Neural cell (in vitro differentiated cells): ENCODE results near the gene GLT8D1. TPM values are rescaled to one million over a fixed set of nuclear protein-coding genes. Genes with fewer than 3 reads are reported as not detected.

Experiments used
- H2AFZ ChIP-seq: fragments of 200-600, 300-800 bp; sonication (generic), shearing (Covaris generic); 2 replicates; pipeline ENCODE4 v1.6.0; 2014; ENCODE audit warnings: low read depth, mild to moderate bottlenecking, antibody characterized with exemption, low read length, moderate library complexity
- H3F3A ChIP-seq: fragments of 200-600 bp; shearing (Covaris generic); 2 replicates; pipeline ENCODE4 v1.6.1; 2016; ENCODE audit warnings: mild to moderate bottlenecking, moderate library complexity, mixed read lengths, antibody characterized with exemption, low read length; ENCODE audit not compliant: insufficient read depth, poor library complexity, severe bottlenecking
- H3K27ac ChIP-seq: fragments of 200-600, 300-800 bp; sonication (generic), shearing (Covaris generic); 2 replicates; pipeline ENCODE4 v1.5.1; 2014; ENCODE audit warnings: mild to moderate bottlenecking, low read length, moderate library complexity
- H3K27me3 ChIP-seq: fragments of 300-800, 200-600 bp; sonication (generic), shearing (Covaris generic); 2 replicates; pipeline ENCODE4 v1.6.0; 2014; ENCODE audit warnings: mild to moderate bottlenecking, low read depth, low read length, moderate library complexity; ENCODE audit not compliant: insufficient read depth
- H3K36me3 ChIP-seq: fragments of 300-800, 200-600 bp; sonication (generic), shearing (Covaris generic); 2 replicates; pipeline ENCODE4 v1.5.1; 2014; ENCODE audit warnings: mild to moderate bottlenecking, antibody characterized with exemption, low read length, moderate library complexity; ENCODE audit not compliant: insufficient read depth
- H3K4me2 ChIP-seq: fragments of 300-800, 200-600 bp; sonication (generic), shearing (Covaris generic); 2 replicates; pipeline ENCODE4 v1.6.0; 2014; ENCODE audit warnings: mild to moderate bottlenecking, low read length
- H3K4me3 ChIP-seq: fragments of 300-800, 200-600 bp; sonication (generic), shearing (Covaris generic); 2 replicates; pipeline ENCODE4 v1.5.1; 2014; ENCODE audit warnings: mild to moderate bottlenecking, low read length, moderate library complexity
- H3K79me2 ChIP-seq: fragments of 200-600 bp; shearing (Covaris generic); replicated peaks from 2 replicates; pipeline ENCODE4 v1.6.0; 2014; ENCODE audit warnings: mild to moderate bottlenecking, low read length, moderate library complexity; ENCODE audit not compliant: insufficient read depth
- H3K9ac ChIP-seq: fragments of 300-800, 200-600 bp; sonication (generic), shearing (Covaris generic); 2 replicates; pipeline ENCODE4 v1.6.1; 2016; ENCODE audit warnings: mild to moderate bottlenecking, low read length, mixed read lengths
- H3K9me2 ChIP-seq: fragments of 200-600 bp; shearing (Covaris generic); 2 replicates; pipeline ENCODE4 v1.6.1; 2016; ENCODE audit warnings: mild to moderate bottlenecking, low read length, mixed read lengths; ENCODE audit not compliant: insufficient read depth
- H3K9me3 ChIP-seq: fragments of 200-600, 300-800 bp; sonication (generic), shearing (Covaris generic); 2 replicates; pipeline ENCODE4 v1.6.1; 2016; ENCODE audit warnings: mild to moderate bottlenecking, mixed run types, low read length, moderate library complexity, mixed read lengths
- H4K20me1 ChIP-seq: fragments of 200-600 bp; shearing (Covaris generic); 2 replicates; pipeline ENCODE4 v1.6.1; 2016; ENCODE audit warnings: mild to moderate bottlenecking, mixed run types; ENCODE audit not compliant: insufficient read depth
- CTCF ChIP-seq: fragments of 450-650 bp; IDR thresholded peaks from 2 replicates; pipeline ENCODE4 v1.5.1; 2014; ENCODE audit warnings: antibody characterized with exemption, mild to moderate bottlenecking, moderate library complexity; ENCODE audit not compliant: poor library complexity, severe bottlenecking
- EP300 ChIP-seq: fragments of 450-650 bp; conservative IDR thresholded peaks from 2 replicates; pipeline ENCODE4 v1.6.1; 2014; ENCODE audit warnings: antibody characterized with exemption, mild to moderate bottlenecking, moderate library complexity; ENCODE audit not compliant: poor library complexity, severe bottlenecking
- EZH2 ChIP-seq: fragments of 200-600, 300-800 bp; shearing (Covaris generic), sonication (generic); IDR thresholded peaks from 2 replicates; pipeline ENCODE4 v1.6.1; 2014; ENCODE audit warnings: antibody characterized with exemption, low read length, borderline replicate concordance, mild to moderate bottlenecking; ENCODE audit not compliant: insufficient read depth, poor library complexity, severe bottlenecking
- MXI1 ChIP-seq: fragments of 450-650 bp; conservative IDR thresholded peaks from 2 replicates; pipeline ENCODE4 v1.6.1; 2014; ENCODE audit warnings: antibody characterized with exemption, mild to moderate bottlenecking; ENCODE audit not compliant: poor library complexity, severe bottlenecking
- POLR2AphosphoS5 ChIP-seq: IDR thresholded peaks from 2 replicates; pipeline ENCODE4 v1.6.1; 2012
- RAD21 ChIP-seq: fragments of 450-650 bp; conservative IDR thresholded peaks from 2 replicates; pipeline ENCODE4 v1.6.1; 2014; ENCODE audit warnings: antibody characterized with exemption, mild to moderate bottlenecking, moderate library complexity
- SMC3 ChIP-seq: fragments of 450-650 bp; conservative IDR thresholded peaks from 2 replicates; pipeline ENCODE4 v1.6.1; 2014; ENCODE audit warnings: antibody characterized with exemption, mild to moderate bottlenecking, moderate library complexity; ENCODE audit not compliant: poor library complexity
- TAF1 ChIP-seq: IDR thresholded peaks from 2 replicates; pipeline ENCODE4 v1.6.1; 2012; ENCODE audit warnings: low read depth
- polyA plus RNA-seq: library from polyadenylated mRNA; depleted of rRNA; stranded (reverse); fragments of >200 nt; gene quantifications from 2 replicates; pipeline ENCODE4 v1.2.3, GENCODE V29; 2014
- TF ChIP-seq, protein P1 (sequence below): IDR thresholded peaks from 2 replicates; pipeline ENCODE4 v1.6.1; 2012; ENCODE audit warnings: borderline replicate concordance

Gene GLT8D1
- polyA plus RNA-seq, 1 donor from 2014 or later: 182 TPM

- H4K20me1 ChIP-seq: no peaks in the 10 kb centered on the region
- H3K27me3 ChIP-seq: no peaks in the 10 kb centered on the region
- no peaks in the 10 kb centered on the region for H3F3A ChIP-seq
- H3K79me2 ChIP-seq: peaks cover 4% of the 10 kb centered on the region
- H3K9me3 ChIP-seq: no peaks in the 10 kb centered on the region
- H3K9me2 ChIP-seq: no peaks in the 10 kb centered on the region
- no peak overlapping the region for H3K4me3 ChIP-seq
- no peak overlapping the region for H3K27ac ChIP-seq
- H2AFZ ChIP-seq: no peak overlapping the region
- H3K36me3 ChIP-seq: peaks cover 24% of the 10 kb centered on the region
- no peak overlapping the region for H3K9ac ChIP-seq
- TF ChIP-seq MXI1 (no peak), EZH2 (no peak)
- no peak overlapping the region for H3K4me2 ChIP-seq
Measured at GRCh38 chr3:52650439-52650838, 55.2 kb downstream of the GLT8D1 start.

GRCh38 chr3:52649461-52650210 lies 56.0 kb downstream of the GLT8D1 start:
- Histone ChIP-seq H4K20me1 (no peaks in the 10 kb centered on the region), H3K9me2 (no peaks in the 10 kb centered on the region), H3K27ac (no peak overlapping the region), H3F3A (no peaks in the 10 kb centered on the region), H3K36me3 (peaks cover 20% of the 10 kb centered on the region), H3K4me3 (no peak overlapping the region), H3K27me3 (no peaks in the 10 kb centered on the region), H2AFZ (no peak overlapping the region), H3K79me2 (peaks cover 4% of the 10 kb centered on the region), H3K4me2 (no peak overlapping the region), H3K9me3 (no peaks in the 10 kb centered on the region), H3K9ac (no peak overlapping the region)
- no peak for TF ChIP-seq POLR2AphosphoS5
- TF ChIP-seq SMC3: no peak

- no peak for TF ChIP-seq EZH2
- TF ChIP-seq SMC3: no peak
- no peak for TF ChIP-seq TAF1
- TF ChIP-seq EP300: no peak
- no peak for TF ChIP-seq POLR2AphosphoS5
- TF ChIP-seq CTCF: no peak
- TF ChIP-seq MXI1: no peak
- TF ChIP-seq RAD21: no peak
- TF ChIP-seq, protein P1, sequence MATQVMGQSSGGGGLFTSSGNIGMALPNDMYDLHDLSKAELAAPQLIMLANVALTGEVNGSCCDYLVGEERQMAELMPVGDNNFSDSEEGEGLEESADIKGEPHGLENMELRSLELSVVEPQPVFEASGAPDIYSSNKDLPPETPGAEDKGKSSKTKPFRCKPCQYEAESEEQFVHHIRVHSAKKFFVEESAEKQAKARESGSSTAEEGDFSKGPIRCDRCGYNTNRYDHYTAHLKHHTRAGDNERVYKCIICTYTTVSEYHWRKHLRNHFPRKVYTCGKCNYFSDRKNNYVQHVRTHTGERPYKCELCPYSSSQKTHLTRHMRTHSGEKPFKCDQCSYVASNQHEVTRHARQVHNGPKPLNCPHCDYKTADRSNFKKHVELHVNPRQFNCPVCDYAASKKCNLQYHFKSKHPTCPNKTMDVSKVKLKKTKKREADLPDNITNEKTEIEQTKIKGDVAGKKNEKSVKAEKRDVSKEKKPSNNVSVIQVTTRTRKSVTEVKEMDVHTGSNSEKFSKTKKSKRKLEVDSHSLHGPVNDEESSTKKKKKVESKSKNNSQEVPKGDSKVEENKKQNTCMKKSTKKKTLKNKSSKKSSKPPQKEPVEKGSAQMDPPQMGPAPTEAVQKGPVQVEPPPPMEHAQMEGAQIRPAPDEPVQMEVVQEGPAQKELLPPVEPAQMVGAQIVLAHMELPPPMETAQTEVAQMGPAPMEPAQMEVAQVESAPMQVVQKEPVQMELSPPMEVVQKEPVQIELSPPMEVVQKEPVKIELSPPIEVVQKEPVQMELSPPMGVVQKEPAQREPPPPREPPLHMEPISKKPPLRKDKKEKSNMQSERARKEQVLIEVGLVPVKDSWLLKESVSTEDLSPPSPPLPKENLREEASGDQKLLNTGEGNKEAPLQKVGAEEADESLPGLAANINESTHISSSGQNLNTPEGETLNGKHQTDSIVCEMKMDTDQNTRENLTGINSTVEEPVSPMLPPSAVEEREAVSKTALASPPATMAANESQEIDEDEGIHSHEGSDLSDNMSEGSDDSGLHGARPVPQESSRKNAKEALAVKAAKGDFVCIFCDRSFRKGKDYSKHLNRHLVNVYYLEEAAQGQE: no peak
- H3K4me2 ChIP-seq: no peak overlapping the region
- no peaks in the 10 kb centered on the region for H4K20me1 ChIP-seq
- H3K27me3 ChIP-seq: no peaks in the 10 kb centered on the region
- no peaks in the 10 kb centered on the region for H3K9me3 ChIP-seq
- H3F3A ChIP-seq: no peaks in the 10 kb centered on the region
- H3K9ac ChIP-seq: no peak overlapping the region
- H2AFZ ChIP-seq: no peak overlapping the region
- peaks cover 4% of the 10 kb centered on the region for H3K79me2 ChIP-seq
- H3K36me3 ChIP-seq: peaks cover 25% of the 10 kb centered on the region
- no peaks in the 10 kb centered on the region for H3K9me2 ChIP-seq
- H3K4me3 ChIP-seq: no peak overlapping the region
- no peak overlapping the region for H3K27ac ChIP-seq
Measured at GRCh38 chr3:52645549-52645948, 60.0 kb downstream of the GLT8D1 start.
